ENCODE results near the gene FOXC1.

FOXC1 gene

GRCh38 chr6:1615853-1616420 is 6.2 kb downstream of the FOXC1 start:
- no peak for TF ChIP-seq SPI1 (IDR thresholded peaks at IDR 0.05; ENCODE audit: borderline replicate concordance, low read depth)
- Histone ChIP-seq H3K27me3 (ENCODE audit: insufficient read depth, poor library complexity, severe bottlenecking) (peaks cover 52% of the 10 kb centered on the region), H3K27ac (replicated peaks) (no peak overlapping the region), H3K4me3 (replicated peaks; ENCODE audit: insufficient read depth, low read length) (no peak overlapping the region)
- DNase-seq (ENCODE audit: low read depth in 1 of 2, low spot score in 1 of 2) = no peak

- Histone ChIP-seq H3K27ac (replicated peaks) (no peak overlapping the region), H3K4me3 (replicated peaks; ENCODE audit: insufficient read depth, low read length) (no peak overlapping the region), H3K27me3 (ENCODE audit: insufficient read depth, poor library complexity, severe bottlenecking) (peaks cover 50% of the 10 kb centered on the region)
- no peak for DNase-seq (ENCODE audit: low read depth in 1 of 2, low spot score in 1 of 2)
- no peak for TF ChIP-seq CTCF (IDR thresholded peaks at IDR 0.05; ENCODE audit: insufficient read depth, low read length)
- no peak for TF ChIP-seq REST (IDR thresholded peaks at IDR 0.05; ENCODE audit: insufficient replicate concordance, low read depth)
- no peak for TF ChIP-seq SPI1 (IDR thresholded peaks at IDR 0.05; ENCODE audit: borderline replicate concordance, low read depth)
- no peak for TF ChIP-seq GABPA (IDR thresholded peaks at IDR 0.05; ENCODE audit: low read depth)
- no peak for TF ChIP-seq POLR2AphosphoS5 (IDR thresholded peaks at IDR 0.05; ENCODE audit: low read depth)
Observed at GRCh38 chr6:1616701-1617463, 7.2 kb downstream of the FOXC1 start.

GRCh38 chr6:1617466-1618310 is 8.0 kb downstream of the FOXC1 start:
- TF ChIP-seq SPI1 (IDR thresholded peaks at IDR 0.05; ENCODE audit: borderline replicate concordance, low read depth) = no peak
- no peak for TF ChIP-seq POLR2AphosphoS5 (IDR thresholded peaks at IDR 0.05; ENCODE audit: low read depth)
- no peak for TF ChIP-seq GABPA (IDR thresholded peaks at IDR 0.05; ENCODE audit: low read depth)
- no peak for TF ChIP-seq REST (IDR thresholded peaks at IDR 0.05; ENCODE audit: insufficient replicate concordance, low read depth)
- TF ChIP-seq CTCF (IDR thresholded peaks at IDR 0.05; ENCODE audit: insufficient read depth, low read length) = no peak
- H3K27me3 ChIP-seq (ENCODE audit: insufficient read depth, poor library complexity, severe bottlenecking) = peaks cover 42% of the 10 kb centered on the region
- no peak for DNase-seq (ENCODE audit: low read depth in 1 of 2, low spot score in 1 of 2)
- no peak overlapping the region for H3K27ac ChIP-seq (replicated peaks)
- no peak overlapping the region for H3K4me3 ChIP-seq (replicated peaks; ENCODE audit: insufficient read depth, low read length)
